ENCODE data around the gene MAP2K1. TPM values are rescaled to one million over a fixed set of nuclear protein-coding genes. Genes with fewer than 3 reads are reported as not detected.

MAP2K1 gene
- total RNA-seq, 2 donors from 2014 or later, result 73.7 to 81.2 TPM

DNA sequence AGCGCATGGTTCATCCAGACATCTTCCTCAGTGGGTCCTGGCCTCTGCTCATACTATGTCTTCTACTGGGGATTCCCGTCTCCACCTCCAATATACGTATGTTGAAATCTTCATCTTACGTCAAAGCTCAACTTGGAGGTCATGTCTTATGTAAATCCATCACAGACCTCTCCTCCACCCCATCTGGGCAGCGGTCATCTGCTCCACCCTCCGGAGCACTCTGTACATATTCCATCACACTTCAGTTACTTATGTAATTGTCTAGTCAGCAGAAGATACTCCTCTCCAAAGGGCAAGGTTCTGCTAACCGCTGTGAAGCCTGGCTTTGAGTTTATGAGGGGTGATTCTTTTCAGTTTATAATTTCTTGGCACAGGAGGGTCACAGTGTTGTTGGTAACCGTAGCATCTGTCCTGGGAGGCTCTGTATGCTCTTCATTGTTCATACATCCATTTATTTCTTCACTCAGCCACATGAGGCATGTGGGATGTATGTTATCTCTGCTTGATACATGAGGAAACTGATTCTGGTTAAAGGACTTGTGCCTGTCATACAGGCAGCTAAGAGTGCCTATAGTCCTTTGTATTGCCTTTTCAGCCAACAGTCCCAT, 22.1 kb downstream of the MAP2K1 start:
- H3K27me3 Mint-ChIP-seq (ENCODE audit: insufficient read depth), result no peaks in the 10 kb centered on the region
- Histone ChIP-seq H3K27ac (ENCODE audit: low read depth, low read length) (no peak overlapping the region), H3K4me1 (ENCODE audit: control insufficient read depth, insufficient read depth, low read length) (peaks cover 35% of the 10 kb centered on the region), H3K27me3 (ENCODE audit: control insufficient read depth, insufficient read depth, low read length, poor library complexity, severe bottlenecking) (no peaks in the 10 kb centered on the region), H3K9ac (ENCODE audit: extremely low read depth, low read length, poor library complexity, severe bottlenecking) (no peak overlapping the region), H3K4me3 (ENCODE audit: low read length) (peak overlapping the region; percentile 46), H3K9me3 (ENCODE audit: control insufficient read depth, low read length) (peaks cover 9% of the 10 kb centered on the region), H3K36me3 (ENCODE audit: control insufficient read depth, insufficient read depth, low read length) (peaks cover 26% of the 10 kb centered on the region)
- peaks cover 12% of the 10 kb centered on the region for H3K36me3 Mint-ChIP-seq (ENCODE audit: low read depth)
- no peak overlapping the region for H3K27ac Mint-ChIP-seq
- 91 to 97% methylated on average over 5 to 7 of the region's 8 CpGs for WGBS, 2 experiments (ENCODE audit: insufficient coverage in 1 of 2, insufficient read length in 1 of 2)
- peaks cover 7% of the 10 kb centered on the region for H3K9me3 Mint-ChIP-seq
- no peak for DNase-seq
- no peak overlapping the region for H3K4me3 Mint-ChIP-seq
- peaks cover 58% of the 10 kb centered on the region for H3K4me1 Mint-ChIP-seq
- TF ChIP-seq, protein P1, sequence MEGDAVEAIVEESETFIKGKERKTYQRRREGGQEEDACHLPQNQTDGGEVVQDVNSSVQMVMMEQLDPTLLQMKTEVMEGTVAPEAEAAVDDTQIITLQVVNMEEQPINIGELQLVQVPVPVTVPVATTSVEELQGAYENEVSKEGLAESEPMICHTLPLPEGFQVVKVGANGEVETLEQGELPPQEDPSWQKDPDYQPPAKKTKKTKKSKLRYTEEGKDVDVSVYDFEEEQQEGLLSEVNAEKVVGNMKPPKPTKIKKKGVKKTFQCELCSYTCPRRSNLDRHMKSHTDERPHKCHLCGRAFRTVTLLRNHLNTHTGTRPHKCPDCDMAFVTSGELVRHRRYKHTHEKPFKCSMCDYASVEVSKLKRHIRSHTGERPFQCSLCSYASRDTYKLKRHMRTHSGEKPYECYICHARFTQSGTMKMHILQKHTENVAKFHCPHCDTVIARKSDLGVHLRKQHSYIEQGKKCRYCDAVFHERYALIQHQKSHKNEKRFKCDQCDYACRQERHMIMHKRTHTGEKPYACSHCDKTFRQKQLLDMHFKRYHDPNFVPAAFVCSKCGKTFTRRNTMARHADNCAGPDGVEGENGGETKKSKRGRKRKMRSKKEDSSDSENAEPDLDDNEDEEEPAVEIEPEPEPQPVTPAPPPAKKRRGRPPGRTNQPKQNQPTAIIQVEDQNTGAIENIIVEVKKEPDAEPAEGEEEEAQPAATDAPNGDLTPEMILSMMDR (conservative IDR thresholded peaks at IDR 0.05), result no peak

DNA sequence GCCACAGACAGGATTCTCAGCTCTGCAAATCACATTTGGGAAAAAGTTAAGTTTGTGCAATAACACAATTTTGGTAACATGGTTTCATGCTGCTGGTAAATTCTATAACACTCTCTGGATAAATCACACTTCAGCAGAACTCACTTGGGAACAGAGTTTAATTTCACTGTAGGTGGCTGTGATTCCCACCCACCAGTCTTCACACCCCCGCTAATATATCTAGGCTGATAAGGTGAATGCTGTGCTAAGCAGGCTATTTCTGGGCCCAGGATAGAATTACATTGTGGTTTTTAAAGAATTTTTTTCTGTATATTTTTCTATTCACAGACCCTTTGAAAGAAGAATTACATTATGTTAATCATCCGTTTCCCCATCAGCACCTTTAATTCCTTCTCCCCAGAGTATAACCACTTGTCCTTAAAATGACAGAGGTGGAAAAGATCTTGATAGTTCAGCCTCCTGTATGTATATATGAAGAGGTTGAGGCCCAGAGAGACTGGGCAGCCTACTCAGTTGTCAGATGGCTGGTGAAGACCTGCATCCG, 22.9 kb downstream of the MAP2K1 start:
- peaks cover 29% of the 10 kb centered on the region for H3K4me1 ChIP-seq (ENCODE audit: control insufficient read depth, insufficient read depth, low read length)
- peaks cover 18% of the 10 kb centered on the region for H3K9me3 ChIP-seq (ENCODE audit: control insufficient read depth, low read length)
- Mint-ChIP-seq H3K4me3 (no peak overlapping the region), H3K27me3 (ENCODE audit: insufficient read depth) (no peaks in the 10 kb centered on the region), H3K36me3 (ENCODE audit: low read depth) (peaks cover 20% of the 10 kb centered on the region), H3K27ac (no peak overlapping the region), H3K4me1 (peaks cover 49% of the 10 kb centered on the region), H3K9me3 (peaks cover 16% of the 10 kb centered on the region)
- H3K9ac ChIP-seq (ENCODE audit: extremely low read depth, low read length, poor library complexity, severe bottlenecking), result no peak overlapping the region
- DNase-seq, result no peak
- TF ChIP-seq, protein P1 (conservative IDR thresholded peaks at IDR 0.05), result no peak
- no peaks in the 10 kb centered on the region for H3K27me3 ChIP-seq (ENCODE audit: control insufficient read depth, insufficient read depth, low read length, poor library complexity, severe bottlenecking)
- WGBS, 2 experiments (ENCODE audit: insufficient coverage in 1 of 2, insufficient read length in 1 of 2), result 71 to 100% methylated on average over 1 to 3 of the region's 3 CpGs
- peak overlapping the region; percentile 46 for H3K4me3 ChIP-seq (ENCODE audit: low read length)
- H3K27ac ChIP-seq (ENCODE audit: low read depth, low read length), result no peak overlapping the region
- peaks cover 35% of the 10 kb centered on the region for H3K36me3 ChIP-seq (ENCODE audit: control insufficient read depth, insufficient read depth, low read length)

DNA sequence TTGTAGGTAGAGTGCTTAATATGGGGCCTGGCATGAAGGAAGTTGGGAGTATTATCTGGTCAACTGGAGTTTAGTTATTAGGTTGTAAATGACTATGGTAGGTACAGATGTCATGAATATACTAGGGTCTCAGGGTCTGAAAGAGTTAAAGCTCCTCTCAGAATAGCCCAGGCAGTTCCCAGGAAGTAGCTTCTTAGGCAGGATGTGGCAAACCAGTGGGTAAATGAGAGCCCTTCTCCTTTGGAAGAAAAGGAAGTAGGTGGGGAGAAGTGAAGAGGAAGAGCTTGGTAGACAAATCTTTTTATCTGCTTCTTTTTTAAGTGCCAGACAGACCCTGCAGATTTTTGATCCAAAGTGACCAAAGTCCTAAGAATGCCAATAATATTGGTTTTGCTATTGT, 24.5 kb downstream of the MAP2K1 start:
- peak overlapping the region; percentile 8 for H3K27ac Mint-ChIP-seq
- Histone ChIP-seq H3K9ac (ENCODE audit: extremely low read depth, low read length, poor library complexity, severe bottlenecking) (no peak overlapping the region), H3K27ac (ENCODE audit: low read depth, low read length) (no peak overlapping the region), H3K27me3 (ENCODE audit: control insufficient read depth, insufficient read depth, low read length, poor library complexity, severe bottlenecking) (no peaks in the 10 kb centered on the region), H3K4me3 (ENCODE audit: low read length) (peak overlapping the region; percentile 34), H3K9me3 (ENCODE audit: control insufficient read depth, low read length) (peaks cover 18% of the 10 kb centered on the region), H3K4me1 (ENCODE audit: control insufficient read depth, insufficient read depth, low read length) (peaks cover 29% of the 10 kb centered on the region), H3K36me3 (ENCODE audit: control insufficient read depth, insufficient read depth, low read length) (peaks cover 36% of the 10 kb centered on the region)
- no peak overlapping the region for H3K4me3 Mint-ChIP-seq
- TF ChIP-seq, protein P1 (conservative IDR thresholded peaks at IDR 0.05), result no peak
- H3K27me3 Mint-ChIP-seq (ENCODE audit: insufficient read depth), result no peaks in the 10 kb centered on the region
- peaks cover 21% of the 10 kb centered on the region for H3K9me3 Mint-ChIP-seq
- H3K4me1 Mint-ChIP-seq, result peaks cover 54% of the 10 kb centered on the region
- peaks cover 24% of the 10 kb centered on the region for H3K36me3 Mint-ChIP-seq (ENCODE audit: low read depth)
- DNase-seq, result no peak
